WERI-Rb-1 (cell line): ENCODE results near the gene DEPDC1B.
"Not testable (repeated sequence)": the region's sequence is repeated elsewhere in the genome, so short reads cannot be mapped to it uniquely, and the experiment has no call there.

ENCODE experiments used
- DNase-seq: peaks from one replicate; pipeline ENCODE4 v3.0.0-alpha.2; 2020
- H3K27ac ChIP-seq: fragments of 250-450 bp; sonication (Bioruptor Pico); 2 replicates; pipeline ENCODE4 v1.5.1; 2020; ENCODE audit warnings: mild to moderate bottlenecking, moderate library complexity
- H3K27me3 ChIP-seq: fragments of 250-450 bp; sonication (Bioruptor Pico); 2 replicates; pipeline ENCODE4 v1.5.1; 2021; ENCODE audit warnings: mild to moderate bottlenecking, low read depth, moderate library complexity; ENCODE audit not compliant: insufficient read depth, severe bottlenecking
- H3K36me3 ChIP-seq: fragments of 250-450 bp; sonication (Bioruptor Pico); 2 replicates; pipeline ENCODE4 v1.5.1; 2020; ENCODE audit warnings: mild to moderate bottlenecking, moderate library complexity
- H3K4me3 ChIP-seq: 2 replicates; pipeline ENCODE4 v1.5.1; 2011; ENCODE audit warnings: low read depth, mild to moderate bottlenecking, control low read depth, low read length
- H3K9me3 ChIP-seq: fragments of 250-450 bp; sonication (Bioruptor Pico); 2 replicates; pipeline ENCODE4 v1.5.1; 2021; ENCODE audit warnings: mild to moderate bottlenecking, moderate library complexity; ENCODE audit not compliant: severe bottlenecking
- TF ChIP-seq, protein P1 (sequence below): IDR thresholded peaks from 2 replicates; pipeline ENCODE4 v1.5.1; 2011; ENCODE audit warnings: low read depth, mild to moderate bottlenecking, control low read depth, inconsistent platforms, low read length

Gene DEPDC1B

DNA sequence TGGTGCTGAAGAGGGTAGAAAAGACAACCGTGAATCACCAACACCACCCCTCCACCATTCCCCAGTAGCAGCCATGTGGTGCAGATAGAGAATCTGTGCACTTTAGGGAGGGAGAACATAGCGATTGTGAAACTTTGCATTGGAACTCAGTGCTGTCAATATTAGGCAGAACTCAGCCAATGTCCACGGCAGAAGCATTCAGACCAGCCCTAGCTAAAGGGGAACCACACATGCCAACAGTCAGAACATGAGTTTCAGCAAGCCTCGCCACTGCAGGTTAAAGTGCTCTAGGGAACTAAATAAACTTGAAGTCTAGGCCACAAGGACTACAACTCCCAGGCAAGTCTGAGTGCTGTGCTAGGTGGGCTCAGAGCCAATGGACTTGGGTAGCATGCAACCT is 38.5 kb upstream of the DEPDC1B start:
- H3K36me3 ChIP-seq: no peaks in the 10 kb centered on the region

GRCh38 chr5:60730858-60731257 is 30.9 kb upstream of the DEPDC1B start:
- not testable (repeated sequence) for H3K9me3 ChIP-seq, H3K27ac ChIP-seq, H3K27me3 ChIP-seq, DNase-seq, H3K36me3 ChIP-seq, H3K4me3 ChIP-seq

More for the DNA sequence above, 38.5 kb upstream of the DEPDC1B start:
- no peak for DNase-seq
- Histone ChIP-seq H3K4me3 (no peak overlapping the region), H3K9me3 (no peaks in the 10 kb centered on the region), H3K27me3 (no peaks in the 10 kb centered on the region), H3K27ac (no peak overlapping the region)
- TF ChIP-seq, protein P1, sequence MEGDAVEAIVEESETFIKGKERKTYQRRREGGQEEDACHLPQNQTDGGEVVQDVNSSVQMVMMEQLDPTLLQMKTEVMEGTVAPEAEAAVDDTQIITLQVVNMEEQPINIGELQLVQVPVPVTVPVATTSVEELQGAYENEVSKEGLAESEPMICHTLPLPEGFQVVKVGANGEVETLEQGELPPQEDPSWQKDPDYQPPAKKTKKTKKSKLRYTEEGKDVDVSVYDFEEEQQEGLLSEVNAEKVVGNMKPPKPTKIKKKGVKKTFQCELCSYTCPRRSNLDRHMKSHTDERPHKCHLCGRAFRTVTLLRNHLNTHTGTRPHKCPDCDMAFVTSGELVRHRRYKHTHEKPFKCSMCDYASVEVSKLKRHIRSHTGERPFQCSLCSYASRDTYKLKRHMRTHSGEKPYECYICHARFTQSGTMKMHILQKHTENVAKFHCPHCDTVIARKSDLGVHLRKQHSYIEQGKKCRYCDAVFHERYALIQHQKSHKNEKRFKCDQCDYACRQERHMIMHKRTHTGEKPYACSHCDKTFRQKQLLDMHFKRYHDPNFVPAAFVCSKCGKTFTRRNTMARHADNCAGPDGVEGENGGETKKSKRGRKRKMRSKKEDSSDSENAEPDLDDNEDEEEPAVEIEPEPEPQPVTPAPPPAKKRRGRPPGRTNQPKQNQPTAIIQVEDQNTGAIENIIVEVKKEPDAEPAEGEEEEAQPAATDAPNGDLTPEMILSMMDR: no peak

GRCh38 chr5:60727033-60727679 is 27.2 kb upstream of the DEPDC1B start:
- no peaks in the 10 kb centered on the region for H3K9me3 ChIP-seq
- no peak overlapping the region for H3K27ac ChIP-seq
- H3K4me3 ChIP-seq: no peak overlapping the region
- TF ChIP-seq, protein P1: no peak
- no peak for DNase-seq
- no peaks in the 10 kb centered on the region for H3K27me3 ChIP-seq
- no peaks in the 10 kb centered on the region for H3K36me3 ChIP-seq

DNA sequence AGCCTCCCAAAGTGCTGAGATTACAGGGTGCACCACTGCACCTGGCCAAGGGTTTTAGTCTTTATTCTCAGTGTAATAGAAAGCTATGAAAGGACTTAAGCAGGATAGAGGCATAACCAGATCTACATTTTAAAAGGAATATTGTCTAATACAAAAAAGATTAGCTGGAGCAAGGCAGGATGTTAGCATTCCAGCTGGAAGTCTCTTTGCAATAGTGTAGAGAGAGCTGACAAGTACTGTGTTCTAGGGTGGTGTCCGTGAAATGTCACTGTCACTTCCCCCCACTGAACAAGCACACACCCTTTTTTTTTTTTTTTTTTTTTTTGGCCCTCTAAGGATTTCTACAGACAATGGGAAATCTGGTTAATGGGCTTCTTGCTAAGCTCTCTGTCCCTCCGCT is 24.2 kb upstream of the DEPDC1B start:
- TF ChIP-seq, protein P1: no peak
- H3K27ac ChIP-seq: no peak overlapping the region
- DNase-seq: no peak
- no peaks in the 10 kb centered on the region for H3K27me3 ChIP-seq
- H3K36me3 ChIP-seq: no peaks in the 10 kb centered on the region
- H3K9me3 ChIP-seq: no peaks in the 10 kb centered on the region
- no peak overlapping the region for H3K4me3 ChIP-seq

DNA sequence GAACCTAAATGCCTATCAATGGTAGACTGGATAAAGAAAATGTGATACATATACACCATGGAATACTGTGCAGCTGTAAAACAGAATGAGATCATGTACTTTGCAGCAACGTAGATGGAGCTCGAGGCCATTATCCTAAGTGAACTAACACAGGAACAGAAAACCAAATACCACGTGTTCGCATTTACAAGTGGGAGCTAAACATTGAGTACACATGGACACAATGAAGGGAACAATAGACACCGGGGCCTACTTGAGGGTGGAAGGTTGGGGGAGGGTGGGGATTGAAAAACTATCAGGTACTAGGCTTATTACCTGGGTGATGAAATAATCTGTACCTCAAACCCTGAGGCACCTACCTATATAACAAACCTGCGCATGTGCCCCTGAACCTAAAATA is 22.4 kb upstream of the DEPDC1B start:
- no peak for DNase-seq
- H3K27ac ChIP-seq: no peak overlapping the region
- no peaks in the 10 kb centered on the region for H3K36me3 ChIP-seq
- no peaks in the 10 kb centered on the region for H3K27me3 ChIP-seq
- H3K9me3 ChIP-seq: no peaks in the 10 kb centered on the region
- TF ChIP-seq, protein P1: no peak
- H3K4me3 ChIP-seq: no peak overlapping the region

- Histone ChIP-seq H3K9me3 (peaks cover 2% of the 10 kb centered on the region), H3K4me3 (no peak overlapping the region), H3K27ac (no peak overlapping the region), H3K36me3 (no peaks in the 10 kb centered on the region), H3K27me3 (no peaks in the 10 kb centered on the region)
- TF ChIP-seq, protein P1: no peak
- no peak for DNase-seq
These were observed 19.4 kb upstream of the DEPDC1B start for GRCh38 chr5:60719329-60719728.
